SH-SY5Y (cell line): ENCODE measurements around the gene RSPH6A.

Source experiments
- GATA2 ChIP-seq: IDR thresholded peaks from 2 replicates; pipeline ENCODE4 v1.6.1; 2011; ENCODE audit warnings: mild to moderate bottlenecking, low read depth, low read length
- GATA3 ChIP-seq: IDR thresholded peaks from 2 replicates; pipeline ENCODE4 v1.6.1; 2011; ENCODE audit warnings: low read depth, mild to moderate bottlenecking, low read length, moderate library complexity

GRCh38 chr19:45852983-45853382, 37.9 kb upstream of the RSPH6A start:
- TF ChIP-seq GATA2: no peak
- TF ChIP-seq GATA3: no peak
